AG08396 (cell line): ENCODE results near the gene TMEM72.

Experiments
- DNase-seq: peaks from one replicate; pipeline ENCODE4 v3.0.0; 2012; ENCODE audit warnings: low spot score, mixed read lengths

Gene TMEM72

DNA sequence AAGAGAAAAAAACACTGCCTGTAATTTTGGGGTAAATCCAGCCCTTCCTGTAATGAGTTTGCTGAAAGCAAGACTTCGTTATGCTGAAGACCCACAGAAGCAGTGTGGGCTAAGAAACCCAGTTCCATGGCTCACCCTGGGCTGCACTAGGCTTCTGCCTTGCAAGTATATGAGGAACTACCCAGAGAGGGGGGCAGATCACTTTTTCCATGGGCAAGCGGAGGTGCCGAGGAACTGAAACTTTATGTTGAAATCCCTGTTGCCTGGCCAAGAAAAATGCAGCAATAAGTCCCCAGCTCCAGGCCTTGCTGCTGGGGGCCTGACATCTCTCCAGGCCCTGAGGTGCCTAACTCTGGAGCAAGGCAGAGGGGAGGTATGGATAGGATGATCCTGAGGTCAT, 57.0 kb downstream of the TMEM72 start:
- DNase-seq = no peak

DNA sequence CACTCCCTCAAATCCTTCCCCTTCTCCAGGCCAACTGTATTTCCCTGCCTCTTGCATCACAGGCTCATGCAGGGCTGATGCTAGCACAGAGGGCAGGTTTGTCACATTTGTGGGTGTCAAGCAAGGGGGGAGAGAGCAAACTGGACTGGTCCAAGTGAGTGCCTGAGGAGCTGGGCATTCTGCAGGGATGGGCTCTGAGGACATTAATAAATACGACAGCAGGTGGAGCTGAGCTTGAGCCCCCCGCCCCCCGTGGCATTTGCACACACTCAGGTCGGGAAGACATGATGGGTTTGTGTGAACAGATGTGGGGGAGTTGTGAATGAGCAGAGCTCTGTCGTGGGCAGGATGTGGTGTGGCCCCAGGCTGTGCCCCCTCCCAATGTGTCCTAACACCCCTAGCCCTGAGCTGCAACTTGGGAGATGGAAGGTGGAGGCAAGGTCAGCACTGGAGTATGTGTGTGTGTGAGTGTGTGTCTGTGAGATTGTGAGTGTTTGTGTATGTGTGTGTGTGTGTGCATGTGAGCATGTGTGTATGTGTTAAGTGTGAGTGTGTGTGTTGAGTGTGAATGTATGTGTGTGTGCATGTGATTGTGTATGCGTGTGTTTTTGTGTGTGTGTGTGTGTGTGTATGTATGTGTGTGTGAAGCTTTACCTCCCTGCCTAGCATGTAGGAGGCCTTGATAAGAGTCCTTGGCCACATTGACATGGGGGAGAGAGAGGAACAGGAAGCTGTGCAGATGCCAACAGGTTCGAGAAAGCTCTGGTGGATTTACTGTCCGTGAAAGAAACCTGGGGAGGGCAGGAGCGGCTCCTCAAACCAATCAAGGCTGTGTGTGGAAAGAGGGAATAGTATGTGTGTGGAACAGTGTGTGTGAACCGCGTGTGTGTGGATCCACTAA, 57.6 kb downstream of the TMEM72 start:
- no peak for DNase-seq

- no peak for DNase-seq
Measured at GRCh38 chr10:44969854-44970253, 58.7 kb downstream of the TMEM72 start.

DNA sequence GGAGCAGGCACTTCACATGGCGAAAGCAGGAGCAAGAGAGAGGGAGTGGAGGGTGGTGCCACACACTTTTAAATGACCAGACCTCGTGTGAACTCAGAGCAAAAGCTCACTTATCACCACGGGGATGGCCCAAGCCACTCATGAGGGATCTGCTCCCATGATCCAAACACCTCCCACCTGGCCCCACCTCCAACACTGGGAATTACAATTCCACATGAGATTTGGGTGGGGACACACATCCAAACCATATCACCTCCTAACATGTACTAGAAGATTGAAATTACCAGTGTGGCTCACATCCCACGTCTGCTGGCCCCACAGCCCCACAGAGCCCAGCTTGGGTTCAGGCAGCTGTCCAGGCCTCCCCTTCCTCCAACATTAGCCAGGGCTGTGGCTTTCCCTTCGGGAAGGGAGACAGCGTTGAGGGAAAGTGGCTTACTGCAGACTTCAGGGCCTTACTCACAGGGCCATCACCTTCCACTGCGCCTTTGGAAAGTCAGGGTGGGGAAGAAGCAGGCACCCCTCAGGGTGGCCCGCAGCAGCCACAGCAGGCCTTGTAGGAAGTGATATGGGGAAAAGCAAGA, 59.8 kb downstream of the TMEM72 start:
- no peak for DNase-seq

DNA sequence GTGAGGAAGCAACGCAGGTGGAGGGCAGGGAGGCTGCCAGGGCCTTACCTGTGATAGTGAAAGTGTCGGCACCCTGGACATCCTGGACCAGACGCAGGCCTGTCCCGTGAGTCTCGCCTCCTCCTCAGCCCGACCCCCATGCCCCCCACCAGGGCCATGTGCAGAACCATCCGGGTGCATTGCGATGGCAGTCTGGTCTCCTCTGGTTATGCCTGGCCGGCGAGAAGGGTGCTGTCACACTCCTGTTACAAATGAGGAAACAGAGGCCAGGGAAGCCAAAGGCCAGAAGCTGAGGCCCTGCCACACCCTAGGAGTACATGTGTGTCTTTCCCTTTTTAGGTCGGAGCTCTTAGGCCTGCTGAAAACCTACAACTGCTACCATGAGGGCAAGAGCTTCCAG, 60.3 kb downstream of the TMEM72 start:
- no peak for DNase-seq

- no peak for DNase-seq
Measured at GRCh38 chr10:44971935-44972757, 61.0 kb downstream of the TMEM72 start.

GRCh38 chr10:44972874-44973306, 61.8 kb downstream of the TMEM72 start:
- DNase-seq = no peak

DNA sequence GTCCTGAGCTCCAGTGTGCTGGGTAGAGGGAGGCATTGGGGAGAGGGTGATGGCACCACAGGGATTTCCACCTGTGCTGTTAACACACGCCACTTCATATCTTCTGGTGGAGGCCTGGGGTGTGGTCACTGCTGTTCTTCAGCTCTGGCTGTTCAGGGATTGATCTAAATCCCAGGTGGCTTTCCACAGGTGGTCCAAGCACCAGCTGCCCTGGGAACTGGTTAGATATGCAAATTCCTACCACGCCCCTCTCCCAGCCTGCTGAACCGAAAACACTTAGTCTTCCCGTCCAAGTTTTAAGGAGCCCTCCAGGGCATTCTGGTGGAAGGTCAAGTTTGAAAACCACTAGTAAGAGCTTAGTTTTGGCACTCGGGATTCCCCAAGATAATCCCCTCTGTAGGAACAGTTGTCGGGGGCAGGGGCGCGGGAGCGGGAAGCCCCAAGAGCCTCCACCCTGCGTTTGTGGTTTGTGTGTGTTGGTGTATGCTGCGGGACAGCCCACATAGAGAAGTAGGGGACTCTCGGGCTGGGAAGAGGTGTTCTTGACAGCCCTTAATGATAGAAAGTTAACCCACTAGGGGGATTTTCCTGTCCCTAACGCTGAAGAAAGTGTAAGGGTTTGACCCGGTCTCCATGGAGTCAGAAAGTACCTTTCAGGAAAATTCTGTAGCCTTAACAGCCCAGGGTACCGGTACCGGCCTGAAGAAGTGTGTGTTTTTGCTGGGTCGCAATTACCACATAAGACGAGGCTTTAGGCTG, 62.4 kb downstream of the TMEM72 start:
- DNase-seq = no peak

- DNase-seq = no peak
Measured at GRCh38 chr10:44974082-44974627, 63.0 kb downstream of the TMEM72 start.

DNA sequence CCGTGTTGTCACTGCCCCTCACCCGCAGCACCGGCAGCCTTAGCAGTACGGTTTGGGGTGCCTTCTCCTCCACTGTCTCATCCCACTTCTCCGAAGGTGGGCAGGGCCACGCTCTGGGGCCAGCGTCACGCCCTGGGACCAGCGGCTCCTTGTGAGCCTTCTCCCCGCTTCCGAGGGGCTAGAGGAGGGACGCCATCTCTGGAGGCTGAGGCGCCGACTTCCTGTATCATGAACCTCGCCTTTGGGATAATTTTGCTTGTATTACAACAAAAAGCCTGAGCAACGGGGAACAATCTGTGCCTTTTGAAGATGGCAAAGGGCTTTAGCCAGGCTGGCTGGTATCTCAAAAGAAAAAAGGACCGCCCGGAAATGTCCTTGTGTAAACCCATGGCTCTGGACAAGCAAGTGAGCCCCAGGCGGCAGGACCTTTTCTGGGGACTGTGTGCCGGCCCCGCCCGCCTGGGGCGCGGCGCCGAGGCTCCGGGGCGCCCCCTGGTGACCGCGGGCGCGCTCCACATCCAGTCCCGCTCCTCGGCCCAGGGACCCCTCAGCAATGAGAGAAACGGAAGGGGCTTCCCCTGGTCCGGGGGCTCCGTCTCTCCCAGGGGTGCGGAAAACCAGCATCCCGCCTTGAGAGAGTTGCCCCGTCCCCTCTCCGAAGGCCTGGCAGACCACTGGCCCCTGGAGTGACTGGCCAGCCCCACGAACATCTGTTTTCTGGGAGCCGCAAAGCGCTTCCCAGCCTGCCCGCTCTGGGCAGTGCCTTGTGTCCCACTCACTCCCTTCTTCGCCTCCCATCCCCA, 63.7 kb downstream of the TMEM72 start:
- DNase-seq = peak; percentile 83

GRCh38 chr10:44975431-44976331, 64.5 kb downstream of the TMEM72 start:
- peak; percentile 29 for DNase-seq

DNA sequence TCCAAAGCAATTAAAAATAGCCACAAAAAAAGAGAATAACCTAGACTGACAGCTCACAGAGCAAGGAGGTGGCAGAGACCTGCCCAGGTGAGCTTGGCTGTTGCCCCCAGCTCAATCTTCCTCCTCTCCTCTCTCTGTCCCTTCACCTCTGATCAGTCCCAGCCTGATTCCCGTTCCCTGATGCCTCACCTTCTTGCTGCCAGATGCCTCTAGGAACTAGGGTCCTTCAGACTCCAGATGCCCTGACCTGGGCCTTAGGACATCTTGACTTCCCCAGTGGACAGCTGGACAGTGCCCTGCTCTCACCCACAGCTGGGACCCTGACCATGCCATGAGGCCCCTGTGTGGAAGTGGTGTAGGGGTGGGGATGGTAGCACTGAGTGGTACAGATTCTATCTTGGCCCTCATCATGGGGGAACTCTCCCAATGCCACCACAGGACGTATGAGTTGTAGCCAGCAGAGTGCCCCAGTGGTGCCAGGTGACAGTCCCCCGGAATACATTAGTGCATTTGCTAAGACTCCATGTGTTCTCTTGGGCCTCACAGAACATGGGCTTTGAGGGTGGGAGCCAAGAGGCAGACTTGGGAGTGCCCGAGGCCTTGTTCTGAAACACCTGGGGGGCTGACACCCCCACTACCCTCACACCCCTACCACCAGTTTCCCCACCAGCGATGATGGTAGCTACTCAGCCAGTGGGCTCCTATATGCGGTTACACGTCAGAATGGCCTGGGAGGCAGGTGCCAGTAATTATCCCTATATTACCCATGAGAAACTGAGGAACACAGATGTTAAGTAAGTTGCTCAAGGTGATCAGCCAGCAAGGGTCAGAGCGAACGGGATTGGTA, 65.4 kb downstream of the TMEM72 start:
- no peak for DNase-seq

DNA sequence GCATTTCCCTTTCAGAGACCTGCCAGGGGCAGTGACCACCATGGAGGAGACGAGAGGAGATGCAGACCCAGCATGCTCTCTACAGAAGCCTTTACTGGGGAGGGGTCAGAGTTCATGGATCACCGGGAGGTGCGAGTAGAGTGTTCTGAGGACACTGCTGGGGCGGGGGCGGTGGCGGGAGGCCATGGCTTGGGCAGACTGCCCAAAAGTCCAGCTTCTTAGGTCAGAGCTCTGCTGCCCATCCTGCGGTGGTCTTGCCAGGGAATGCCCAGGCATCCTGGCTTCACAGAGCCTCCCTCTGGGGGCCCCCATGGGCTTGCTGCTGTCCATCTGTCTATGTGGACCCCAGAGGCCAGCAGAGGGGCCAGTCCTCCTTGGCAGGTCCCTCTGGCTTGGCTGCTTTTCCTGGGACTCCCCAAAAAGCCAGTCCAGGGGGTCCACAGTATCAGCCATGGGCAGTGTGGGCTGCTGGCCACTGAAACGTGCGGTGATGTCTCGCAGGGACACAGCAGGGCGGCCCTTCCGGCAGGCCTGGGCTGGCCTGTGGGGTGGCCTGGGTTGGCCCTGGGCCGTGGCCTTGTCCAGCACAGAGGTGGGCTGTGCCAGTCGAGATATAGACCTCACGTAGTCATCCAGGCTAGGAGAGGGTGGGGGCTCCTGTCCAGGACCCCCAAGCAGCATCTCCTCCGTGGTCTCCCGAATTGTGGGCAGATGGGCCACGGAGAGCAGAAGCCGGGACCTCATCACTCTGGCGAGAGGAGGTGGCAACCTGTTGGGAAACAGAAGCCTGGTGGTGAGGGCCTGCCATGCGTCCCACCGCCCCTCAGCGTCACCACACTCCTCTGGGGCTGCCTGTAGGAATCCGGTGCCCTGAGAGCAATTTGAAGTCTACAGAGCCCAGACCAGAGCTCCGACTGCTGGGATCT, 66.4 kb downstream of the TMEM72 start:
- DNase-seq = no peak

DNA sequence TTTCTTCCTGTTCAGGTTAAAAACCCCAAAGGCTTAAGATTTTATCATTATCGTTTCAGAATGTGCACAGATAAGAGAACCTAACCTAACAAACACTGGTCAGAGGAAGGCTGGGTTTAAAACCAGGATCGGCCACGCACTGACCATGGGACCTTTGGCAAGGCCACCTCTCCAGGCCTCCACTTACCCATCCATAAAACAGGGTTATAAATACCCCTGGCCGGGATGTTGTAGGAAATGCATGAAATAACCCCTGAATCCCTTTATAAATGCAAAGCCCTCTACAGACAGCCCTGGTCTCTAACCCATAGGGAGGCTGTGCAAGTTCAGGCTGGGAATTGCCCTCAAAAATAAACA, 67.1 kb downstream of the TMEM72 start:
- DNase-seq = no peak

GRCh38 chr10:44978570-44979280, 67.6 kb downstream of the TMEM72 start, which contains the start of gene DEPP1:
Gene DEPP1, minus strand, starts transcription at chr10:44978809. Its CDS starts 779 bp downstream, at chr10:44978030.
- DNase-seq = peak; percentile 86

DNA sequence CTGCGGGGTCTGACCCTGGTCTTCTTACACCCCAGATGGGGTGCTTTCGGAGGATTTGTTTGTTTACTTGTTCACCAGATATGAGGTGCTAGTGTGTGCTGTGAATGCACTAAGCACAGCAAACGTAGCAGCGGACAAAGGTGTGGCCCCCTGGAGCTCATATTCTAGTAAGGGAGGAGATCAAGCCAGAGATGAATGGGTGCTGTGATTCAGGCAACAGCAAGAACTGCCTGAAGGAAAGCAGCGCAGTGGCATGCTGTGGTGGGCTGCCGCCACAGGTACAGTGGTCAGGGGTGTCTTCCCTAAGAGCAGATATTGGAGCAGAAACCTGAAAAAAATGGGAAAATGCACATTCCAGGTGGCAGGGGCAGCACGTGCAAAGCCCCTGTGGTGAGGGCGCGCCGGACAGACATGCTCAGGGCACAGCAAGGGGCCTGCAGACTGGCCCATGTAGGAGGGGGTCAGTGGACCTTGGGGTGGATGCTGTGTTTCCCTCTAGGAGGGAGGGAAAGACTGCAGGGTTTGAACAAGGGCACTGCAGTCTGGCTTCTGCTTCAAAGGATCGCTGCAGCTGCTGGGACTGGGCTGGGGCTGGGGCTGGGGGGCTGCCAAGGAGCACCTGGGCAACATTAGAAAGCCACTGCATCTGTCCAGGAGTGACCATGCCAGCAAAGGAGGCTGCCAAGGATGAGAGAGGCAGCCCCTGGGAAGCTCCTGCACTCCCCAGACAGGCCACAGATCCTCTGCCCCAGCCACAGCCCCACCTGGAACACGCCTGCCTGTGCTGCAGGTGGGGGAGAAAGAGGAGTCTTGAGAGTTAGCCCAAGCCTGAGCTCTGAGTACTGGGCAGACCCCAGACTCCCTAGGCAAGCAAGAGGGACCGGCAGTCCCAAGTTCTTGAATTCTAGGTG, 68.4 kb downstream of the TMEM72 start:
- no peak for DNase-seq
